HFF-Myc (cell line): ENCODE measurements around the gene TOR4A.
A peak's percentile ranks its signal among the peaks of the same experiment; 100 is the strongest.
"Not testable (repeated sequence)": the region's sequence is repeated elsewhere in the genome, so short reads cannot be mapped to it uniquely, and the experiment has no call there.

Experiments used
- DNase-seq: peaks from one replicate; pipeline ENCODE4 v3.0.0-alpha.2; 2011; ENCODE audit warnings: low read depth; ENCODE audit errors: extremely low read depth
- H3K4me3 ChIP-seq: replicated peaks from 2 replicates; pipeline ENCODE4 v1.5.1; 2011; ENCODE audit warnings: low read depth, mild to moderate bottlenecking, control low read depth, low read length
- TF ChIP-seq, protein P1 (sequence below): IDR thresholded peaks from 2 replicates; pipeline ENCODE4 v1.5.1; 2012; ENCODE audit warnings: mild to moderate bottlenecking, low read depth, low read length, control low read depth; ENCODE audit errors: missing control alignments

Gene TOR4A

DNA sequence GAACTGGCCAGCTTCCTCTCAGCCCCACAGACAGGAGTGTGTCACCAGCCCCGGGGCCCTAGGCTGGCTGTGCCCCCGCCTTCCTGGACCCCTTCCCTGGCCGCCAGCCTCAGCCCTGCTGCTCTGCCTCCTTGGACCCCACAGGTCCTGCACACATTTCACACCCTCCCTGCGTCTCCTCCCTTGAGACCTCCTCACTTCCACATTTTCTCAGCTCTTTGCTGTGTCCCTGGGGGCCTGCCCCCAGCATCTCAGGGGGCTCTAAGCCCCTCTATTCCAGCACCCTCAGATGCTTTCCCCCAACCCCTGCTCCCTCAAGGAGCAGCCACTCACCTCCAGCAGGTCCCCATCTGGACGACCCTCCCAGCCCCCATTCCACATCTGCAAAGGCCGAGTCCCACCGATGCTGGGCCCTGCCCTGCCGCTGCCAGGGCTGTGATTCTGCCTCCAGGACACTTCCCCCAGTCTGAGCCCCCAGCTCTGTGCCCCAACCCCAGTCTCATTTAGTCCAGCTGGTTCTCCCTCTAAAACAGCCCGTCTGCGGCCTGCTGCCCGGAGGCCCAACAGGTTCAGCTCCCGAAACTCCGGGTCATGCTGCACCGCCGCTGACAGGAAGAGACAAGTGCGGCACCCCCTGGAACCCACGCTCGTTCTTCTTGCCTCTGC is 42.6 kb upstream of the TOR4A start:
- no peak overlapping the region for H3K4me3 ChIP-seq
- TF ChIP-seq, protein P1, sequence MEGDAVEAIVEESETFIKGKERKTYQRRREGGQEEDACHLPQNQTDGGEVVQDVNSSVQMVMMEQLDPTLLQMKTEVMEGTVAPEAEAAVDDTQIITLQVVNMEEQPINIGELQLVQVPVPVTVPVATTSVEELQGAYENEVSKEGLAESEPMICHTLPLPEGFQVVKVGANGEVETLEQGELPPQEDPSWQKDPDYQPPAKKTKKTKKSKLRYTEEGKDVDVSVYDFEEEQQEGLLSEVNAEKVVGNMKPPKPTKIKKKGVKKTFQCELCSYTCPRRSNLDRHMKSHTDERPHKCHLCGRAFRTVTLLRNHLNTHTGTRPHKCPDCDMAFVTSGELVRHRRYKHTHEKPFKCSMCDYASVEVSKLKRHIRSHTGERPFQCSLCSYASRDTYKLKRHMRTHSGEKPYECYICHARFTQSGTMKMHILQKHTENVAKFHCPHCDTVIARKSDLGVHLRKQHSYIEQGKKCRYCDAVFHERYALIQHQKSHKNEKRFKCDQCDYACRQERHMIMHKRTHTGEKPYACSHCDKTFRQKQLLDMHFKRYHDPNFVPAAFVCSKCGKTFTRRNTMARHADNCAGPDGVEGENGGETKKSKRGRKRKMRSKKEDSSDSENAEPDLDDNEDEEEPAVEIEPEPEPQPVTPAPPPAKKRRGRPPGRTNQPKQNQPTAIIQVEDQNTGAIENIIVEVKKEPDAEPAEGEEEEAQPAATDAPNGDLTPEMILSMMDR, result no peak
- no peak for DNase-seq

DNA sequence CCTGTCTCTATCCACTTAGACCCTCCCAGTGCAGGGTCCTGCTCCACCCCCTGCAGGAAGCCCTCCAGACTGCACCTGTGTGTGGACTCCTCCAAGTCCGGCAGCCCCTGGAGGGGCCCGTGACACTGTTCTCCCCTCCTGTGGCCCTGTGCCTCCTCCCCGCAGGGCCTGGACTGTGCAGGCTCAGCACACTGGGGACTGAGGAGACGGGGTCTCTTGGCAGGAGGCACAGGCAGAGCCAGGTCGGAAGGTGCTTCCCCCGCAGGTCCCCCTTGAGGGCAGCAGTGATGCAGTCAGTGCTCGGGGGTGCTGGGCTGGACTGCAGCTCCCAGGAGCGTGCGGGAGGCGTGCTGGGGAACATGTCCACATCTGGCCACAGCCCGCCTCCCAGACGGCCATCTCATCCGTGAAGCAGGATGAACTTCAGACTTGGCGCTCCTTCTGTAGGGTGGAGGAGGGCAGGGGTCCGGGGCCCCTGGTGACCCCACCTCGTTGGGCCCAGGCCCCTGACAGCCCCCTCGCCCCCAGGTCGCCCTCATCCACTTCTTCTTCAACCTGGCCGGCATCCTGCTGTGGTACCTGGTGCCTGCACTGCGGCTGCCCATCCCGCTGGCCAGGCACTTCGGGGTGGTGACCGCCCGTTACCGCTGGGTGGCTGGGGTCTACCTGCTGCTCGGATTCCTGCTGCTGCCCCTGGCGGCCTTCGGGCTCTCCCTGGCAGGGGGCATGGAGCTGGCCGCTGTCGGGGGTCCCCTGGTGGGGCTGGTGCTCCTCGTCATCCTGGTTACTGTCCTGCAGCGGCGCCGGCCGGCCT is 41.9 kb upstream of the TOR4A start:
- no peak for DNase-seq
- H3K4me3 ChIP-seq, result no peak overlapping the region

DNA sequence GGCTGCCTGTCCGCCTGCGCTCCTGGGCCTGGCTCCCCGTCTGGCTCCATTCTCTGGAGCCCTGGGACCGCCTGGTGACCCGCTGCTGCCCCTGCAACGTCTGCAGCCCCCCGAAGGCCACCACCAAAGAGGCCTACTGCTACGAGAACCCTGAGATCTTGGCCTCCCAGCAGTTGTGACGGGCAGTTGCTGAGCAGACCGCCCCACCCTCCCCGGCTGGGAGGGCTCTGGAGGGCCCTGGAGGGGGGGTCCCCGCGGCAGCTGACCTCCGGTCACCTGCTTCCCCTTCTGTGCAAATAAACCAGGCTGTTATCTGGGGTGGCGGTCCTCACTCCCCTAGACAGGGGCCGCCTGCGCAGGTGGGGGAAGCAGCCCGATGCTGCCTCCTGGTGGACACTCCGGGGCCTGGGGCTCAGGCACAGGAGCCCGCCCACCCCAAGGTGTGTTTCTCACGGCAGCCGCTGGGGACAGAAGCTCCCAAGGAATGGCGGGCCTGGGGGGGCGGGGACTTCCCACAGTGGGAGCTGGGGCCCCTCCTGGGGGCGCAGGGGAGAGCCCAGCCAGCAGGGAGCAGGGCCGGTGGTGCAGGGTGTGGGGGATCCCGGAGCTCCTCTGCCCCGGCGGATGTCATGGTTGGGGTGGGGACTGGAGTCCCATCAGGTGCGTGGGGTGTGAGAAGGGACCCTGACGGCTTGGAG is 41.1 kb upstream of the TOR4A start:
- H3K4me3 ChIP-seq, result no peak overlapping the region

More for the DNA sequence above, 41.9 kb upstream of the TOR4A start:
- TF ChIP-seq, protein P1, result no peak

DNA sequence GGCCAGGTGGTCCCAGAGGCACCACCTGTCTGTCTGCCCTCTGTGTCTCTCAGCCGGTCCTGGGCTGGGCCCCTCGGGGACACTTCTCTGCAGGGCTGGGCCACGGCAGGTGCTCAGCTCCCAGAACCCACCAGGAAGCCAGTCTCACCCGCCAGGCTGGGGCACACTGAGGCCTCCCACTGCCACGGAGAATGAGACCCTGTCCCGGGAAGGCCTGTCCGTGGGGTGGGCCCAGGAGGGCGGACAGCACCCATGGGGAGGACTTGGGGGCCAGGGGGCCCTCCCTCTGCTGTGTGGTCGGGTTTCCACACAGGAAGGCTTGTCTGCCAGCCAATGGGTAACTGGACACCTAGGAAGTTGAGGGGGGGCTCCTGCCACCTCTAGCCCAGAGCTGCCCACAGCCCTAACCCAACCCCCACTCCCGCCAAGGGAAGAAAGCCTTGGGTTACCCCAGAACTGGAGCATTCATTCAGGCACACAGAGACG is 40.5 kb upstream of the TOR4A start:
- no peak for DNase-seq
- H3K4me3 ChIP-seq, result no peak overlapping the region
- TF ChIP-seq, protein P1, result no peak

More for the DNA sequence above, 41.1 kb upstream of the TOR4A start:
- TF ChIP-seq, protein P1, result peak; percentile 98
- peak; percentile 26 for DNase-seq

DNA sequence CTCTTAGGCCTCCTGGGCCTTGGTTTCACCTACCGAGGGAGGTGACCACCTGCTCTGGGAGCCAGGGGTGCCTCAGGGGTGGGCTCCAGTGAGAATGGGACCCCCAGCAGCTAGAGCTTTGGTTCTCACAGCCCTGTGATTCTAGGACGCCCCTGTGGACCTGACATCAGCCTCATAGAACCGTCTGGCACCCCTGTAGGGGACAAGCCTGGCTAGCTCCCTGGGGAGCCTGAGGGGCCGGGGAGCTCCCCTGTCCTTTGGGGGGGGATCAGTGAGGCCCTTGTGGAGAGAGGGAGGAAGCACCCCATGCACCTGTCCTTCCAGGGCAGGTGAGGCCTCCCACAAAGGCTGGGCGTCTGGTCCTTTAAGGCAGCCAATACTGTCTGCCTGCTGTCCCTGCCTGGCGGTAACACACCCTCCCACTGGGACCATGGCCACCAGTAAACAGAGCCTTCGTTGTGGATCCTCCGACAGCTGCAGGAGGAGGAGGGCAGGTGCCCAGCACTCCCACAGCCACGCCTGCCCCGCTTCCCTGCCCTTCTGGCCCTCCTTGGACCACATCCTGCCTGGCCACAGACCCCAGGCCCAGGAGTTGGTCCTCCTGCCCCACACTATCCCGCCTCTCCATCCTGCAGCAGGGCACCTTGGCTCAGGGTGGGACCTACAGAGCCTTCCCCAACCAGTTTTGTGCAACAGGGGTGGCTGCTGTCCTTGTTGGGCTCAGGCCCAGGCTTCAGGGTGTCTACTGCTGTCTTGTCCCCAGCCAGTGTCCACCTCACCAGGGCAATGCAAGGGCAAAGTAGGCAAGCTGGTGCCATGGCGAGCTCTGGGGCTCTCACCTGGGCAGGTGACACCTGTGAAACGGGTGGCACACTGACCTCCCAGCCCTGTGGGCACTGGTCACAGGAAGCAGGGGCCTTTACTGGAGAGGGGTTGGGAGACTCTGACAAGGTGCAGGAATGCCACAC is 39.5 kb upstream of the TOR4A start:
- H3K4me3 ChIP-seq, result no peak overlapping the region

DNA sequence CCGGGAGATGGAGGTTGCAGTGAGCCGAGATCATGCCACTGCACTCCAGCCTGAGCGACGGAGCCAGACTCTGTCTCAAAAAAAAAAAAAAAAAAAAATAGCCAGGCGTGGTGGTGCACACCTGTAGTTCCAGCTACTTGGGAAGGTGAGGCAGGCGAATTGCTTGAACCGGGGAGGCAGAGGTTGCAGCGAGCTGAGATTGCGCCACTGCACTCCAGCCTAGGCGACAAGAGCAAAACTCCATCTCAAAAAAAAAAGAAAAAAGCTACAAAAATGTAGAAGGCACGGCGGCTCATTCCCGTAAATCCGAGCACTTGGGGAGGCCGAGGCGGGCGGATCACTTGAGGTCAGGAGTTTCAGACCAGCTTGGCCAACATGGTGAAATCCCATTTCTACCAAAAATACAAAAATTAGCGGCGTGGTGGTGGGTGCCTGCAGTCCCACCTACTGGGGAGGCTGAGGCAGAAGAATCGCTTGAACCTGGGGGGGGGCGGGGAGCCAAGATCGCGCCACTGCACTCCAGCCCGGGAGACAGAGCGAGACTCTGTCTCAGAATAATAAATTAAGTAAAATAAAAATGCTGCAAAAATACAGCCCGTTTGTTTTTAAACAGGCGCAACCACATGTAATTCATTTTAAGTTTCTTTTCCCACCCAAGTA is 37.9 kb upstream of the TOR4A start:
- not testable (repeated sequence) for DNase-seq
- H3K4me3 ChIP-seq, result peak overlapping the region; percentile 57

More for the DNA sequence above, 39.5 kb upstream of the TOR4A start:
- no peak for DNase-seq
- TF ChIP-seq, protein P1, result no peak
